Upper lobe of left lung (tissue), 6 donors: ENCODE measurements around the gene EML4. TPM values are rescaled to one million over a fixed set of nuclear protein-coding genes. Genes with fewer than 3 reads are reported as not detected.

ENCODE experiments used
- ATAC-seq, 2 donors: fragments of 200-7000 bp; cut with Tn5 transposase; one replicate each; pipeline ENCODE4 v1.9.1; 2022; ENCODE audit warnings: mild to moderate bottlenecking in 2 of 2, moderate library complexity in 2 of 2; ENCODE audit not compliant: low FRiP score in 2 of 2
- DNase-seq, 2 donors: peaks; one replicate each; pipeline ENCODE4 v3.0.0-alpha.2; 2019 to 2020
- H3K27ac ChIP-seq, 4 donors: fragments of 200-600 bp; sonication (generic); one replicate each; pipeline ENCODE4 v1.5.1; 2016 to 2019
- H3K27me3 ChIP-seq, 4 donors: fragments of 200-600 bp; sonication (generic); one replicate each; pipeline ENCODE4 v1.5.1; 2017 to 2019
- H3K36me3 ChIP-seq, 4 donors: fragments of 200-600 bp; sonication (generic); one replicate each; pipeline ENCODE4 v1.5.1; 2016 to 2019
- H3K4me1 ChIP-seq, 4 donors: fragments of 200-600 bp; sonication (generic); one replicate each; pipeline ENCODE4 v1.5.1; 2018 to 2019
- H3K4me3 ChIP-seq, 4 donors: fragments of 200-600 bp; sonication (generic); one replicate each; pipeline ENCODE4 v1.5.1; 2017 to 2019; ENCODE audit warnings: mild to moderate bottlenecking in 2 of 4, moderate library complexity in 1 of 4
- H3K9me3 ChIP-seq, 4 donors: fragments of 200-600 bp; sonication (generic); one replicate each; pipeline ENCODE4 v1.5.1; 2018 to 2019
- EP300 ChIP-seq, 4 donors: sonication (generic); formaldehyde crosslinking; IDR thresholded peaks; one replicate each; pipeline ENCODE4 v1.5.1; 2017; ENCODE audit warnings: antibody characterized with exemption in 4 of 4, control low read depth in 2 of 4
- POLR2A ChIP-seq, 4 donors: fragments of 450-650 bp; IDR thresholded peaks; one replicate each; pipeline ENCODE4 v1.5.1; 2016 to 2017; ENCODE audit warnings: antibody characterized with exemption in 4 of 4, mild to moderate bottlenecking in 2 of 4
- POLR2AphosphoS5 ChIP-seq, 2 donors: sonication (generic); formaldehyde crosslinking; IDR thresholded peaks; one replicate each; pipeline ENCODE4 v1.5.1; 2017; ENCODE audit warnings: antibody characterized with exemption in 2 of 2
- WGBS, 2 donors: methylation state at CpG; one replicate each; pipeline ENCODE4 v1.1.5; 2017 to 2018; 5-methylcytosine and 5-hydroxymethylcytosine counted together
- total RNA-seq, 6 donors: library from RNA; depleted of rRNA in 4 of 6; stranded (reverse); fragments of >200 nt in 4 of 6; gene quantifications; one replicate each; pipeline versions ENCODE4 v1.1.0 to v1.2.1, GENCODE V29; 2016 to 2021
- TF ChIP-seq, protein P1 (sequence below), 6 experiments: fragments of 450-650 bp in 4 of 6; fragments of 200-600 bp in 2 of 6; sonication (generic) in 2 of 6; IDR thresholded peaks; one replicate each; pipeline ENCODE4 v1.5.1; 2016 to 2019; ENCODE audit warnings: antibody characterized with exemption in 6 of 6
- donor health status: DM: no; HTN: no; CAD: no; lungs with moderate emphysema.
- donor health status: DM: no; HTN: yes; CAD: no; lungs with severe emphysema.

Gene EML4
- total RNA-seq, 6 donors from 2014 or later, result 42.7 to 96.9 (median 62.0) TPM

DNA sequence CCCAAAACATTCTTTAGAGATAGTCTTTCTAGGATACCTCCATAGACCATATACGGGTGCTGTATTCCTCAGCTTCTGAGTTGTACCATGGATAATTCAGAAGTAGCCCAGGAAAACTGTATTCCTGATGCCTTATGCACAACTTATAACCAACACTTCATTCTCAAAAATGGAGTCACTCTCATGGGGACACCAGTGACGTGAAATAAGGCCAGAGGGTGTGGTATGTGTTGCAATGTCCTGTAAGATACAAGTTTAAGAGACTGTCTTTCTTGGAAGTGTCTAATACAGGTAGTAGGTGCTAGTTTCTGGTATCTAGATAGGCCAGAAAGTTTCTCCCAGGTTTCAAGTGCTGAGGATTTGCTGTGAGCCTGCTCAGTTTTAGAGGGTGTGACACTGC lies 155.8 kb downstream of the EML4 start:
- Histone ChIP-seq H3K27ac (no peak overlapping the region), H3K4me1 (no peaks in the 10 kb centered on the region), H3K36me3 (peaks cover 0 to 43% (median 4%) of the 10 kb centered on the region in 4 donors), H3K4me3 (no peak overlapping the region), H3K9me3 (no peaks in the 10 kb centered on the region), H3K27me3 (no peaks in the 10 kb centered on the region)
- 73 to 76% methylated on average over 2 of the region's 2 CpGs for WGBS, 2 donors
- ATAC-seq (no peak), DNase-seq (no peak)
- TF ChIP-seq POLR2A (IDR thresholded peaks at IDR 0.05) (no peak), EP300 (IDR thresholded peaks at IDR 0.05) (no peak), POLR2AphosphoS5 (IDR thresholded peaks at IDR 0.05) (no peak)
- TF ChIP-seq, protein P1, sequence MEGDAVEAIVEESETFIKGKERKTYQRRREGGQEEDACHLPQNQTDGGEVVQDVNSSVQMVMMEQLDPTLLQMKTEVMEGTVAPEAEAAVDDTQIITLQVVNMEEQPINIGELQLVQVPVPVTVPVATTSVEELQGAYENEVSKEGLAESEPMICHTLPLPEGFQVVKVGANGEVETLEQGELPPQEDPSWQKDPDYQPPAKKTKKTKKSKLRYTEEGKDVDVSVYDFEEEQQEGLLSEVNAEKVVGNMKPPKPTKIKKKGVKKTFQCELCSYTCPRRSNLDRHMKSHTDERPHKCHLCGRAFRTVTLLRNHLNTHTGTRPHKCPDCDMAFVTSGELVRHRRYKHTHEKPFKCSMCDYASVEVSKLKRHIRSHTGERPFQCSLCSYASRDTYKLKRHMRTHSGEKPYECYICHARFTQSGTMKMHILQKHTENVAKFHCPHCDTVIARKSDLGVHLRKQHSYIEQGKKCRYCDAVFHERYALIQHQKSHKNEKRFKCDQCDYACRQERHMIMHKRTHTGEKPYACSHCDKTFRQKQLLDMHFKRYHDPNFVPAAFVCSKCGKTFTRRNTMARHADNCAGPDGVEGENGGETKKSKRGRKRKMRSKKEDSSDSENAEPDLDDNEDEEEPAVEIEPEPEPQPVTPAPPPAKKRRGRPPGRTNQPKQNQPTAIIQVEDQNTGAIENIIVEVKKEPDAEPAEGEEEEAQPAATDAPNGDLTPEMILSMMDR (IDR thresholded peaks at IDR 0.05), result no peak

DNA sequence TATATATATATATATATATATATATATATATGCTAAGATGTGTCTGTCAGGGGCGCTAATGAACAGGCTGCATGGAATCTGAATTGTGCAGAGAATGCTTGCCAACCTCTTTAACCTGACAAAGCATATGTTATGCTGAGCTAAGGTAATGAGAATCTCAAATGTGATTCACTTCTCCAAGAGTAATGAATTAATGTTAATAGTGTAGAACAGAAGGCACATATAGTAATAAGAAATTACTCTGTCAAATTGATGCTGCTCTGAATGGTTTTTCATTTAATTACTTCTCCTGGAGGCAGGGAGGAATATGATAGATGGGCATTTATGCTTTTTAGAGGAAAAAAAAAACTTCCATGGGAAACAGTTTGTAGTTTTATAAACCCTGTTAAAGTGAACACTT lies 156.5 kb downstream of the EML4 start:
- no peaks in the 10 kb centered on the region for H3K4me1 ChIP-seq
- no peak for TF ChIP-seq POLR2A (IDR thresholded peaks at IDR 0.05)
- no peak for TF ChIP-seq EP300 (IDR thresholded peaks at IDR 0.05)
- TF ChIP-seq, protein P1 (IDR thresholded peaks at IDR 0.05), result no peak
- TF ChIP-seq POLR2AphosphoS5 (IDR thresholded peaks at IDR 0.05), result no peak
- H3K27ac ChIP-seq, result no peak overlapping the region
- ATAC-seq, result no peak
- peaks cover 0 to 46% (median 7%) of the 10 kb centered on the region in 4 donors for H3K36me3 ChIP-seq
- WGBS, 2 donors, result 86 to 100% methylated on average over 1 of the region's 1 CpG
- no peak for DNase-seq
- no peak overlapping the region for H3K4me3 ChIP-seq
- no peaks in the 10 kb centered on the region for H3K27me3 ChIP-seq
- no peaks in the 10 kb centered on the region for H3K9me3 ChIP-seq

DNA sequence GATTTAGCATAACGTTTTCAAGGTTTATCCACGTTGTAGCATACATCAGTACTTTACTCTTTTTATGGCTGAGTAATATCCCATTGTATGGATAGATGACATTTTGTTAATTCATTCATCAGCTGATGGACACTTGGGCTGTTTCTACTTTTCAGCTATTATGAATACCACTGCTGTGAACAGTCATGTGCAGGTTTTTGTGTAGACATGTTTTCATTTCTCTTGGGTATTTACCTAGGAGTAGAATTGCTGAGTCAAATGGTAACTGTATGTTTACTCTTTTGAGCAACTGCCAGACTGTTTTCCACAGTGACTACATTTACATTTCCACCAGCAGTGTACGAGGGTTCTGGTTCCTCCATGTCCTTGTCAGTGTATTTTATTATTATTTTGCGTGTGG lies 158.0 kb downstream of the EML4 start:
- WGBS, 2 donors, result 76 to 80% methylated on average over 4 of the region's 4 CpGs

DNA sequence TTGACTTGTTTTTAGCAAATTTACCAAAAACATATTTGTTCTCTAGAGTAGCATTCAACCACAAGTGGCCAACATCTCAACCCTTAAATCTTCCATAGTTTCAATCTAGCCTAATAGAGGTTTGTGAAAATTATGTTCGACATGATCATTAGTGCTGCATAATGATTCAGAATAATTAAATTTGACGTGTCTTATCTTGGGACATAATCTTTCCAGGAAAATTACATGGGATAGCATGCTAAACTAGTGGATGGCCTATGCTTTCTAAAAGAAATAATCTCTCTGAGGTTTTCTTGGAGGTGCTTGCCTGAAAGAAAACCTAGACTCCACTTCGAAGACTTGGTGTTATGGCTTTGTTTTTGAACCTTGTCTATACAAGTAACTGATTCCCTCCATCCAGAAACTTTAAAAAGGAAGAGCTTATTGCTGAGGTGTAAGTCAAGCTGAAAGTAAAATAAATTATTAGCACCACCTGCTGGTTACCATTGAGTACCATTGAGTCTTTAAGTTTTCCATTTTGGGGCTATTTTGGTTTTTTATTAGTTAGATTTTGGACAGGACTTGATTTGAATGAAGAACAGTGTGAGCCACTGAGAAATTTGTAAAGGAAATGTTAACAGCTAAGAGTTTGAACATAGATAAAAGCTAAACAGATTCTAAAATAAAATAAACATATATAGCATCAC lies 159.1 kb downstream of the EML4 start:
- ATAC-seq (no peak), DNase-seq (no peak)
- Histone ChIP-seq H3K36me3 (peaks cover 0 to 65% (median 21%) of the 10 kb centered on the region in 4 donors), H3K27ac (no peak overlapping the region), H3K4me1 (no peaks in the 10 kb centered on the region), H3K27me3 (no peaks in the 10 kb centered on the region), H3K9me3 (no peaks in the 10 kb centered on the region), H3K4me3 (no peak overlapping the region)
- no peak for TF ChIP-seq POLR2A (IDR thresholded peaks at IDR 0.05)
- TF ChIP-seq, protein P1 (IDR thresholded peaks at IDR 0.05), result peak in 4 of 6 experiments; percentile 12 to 37 (median 29)
- WGBS, 2 donors, result 66 to 83% methylated on average over 3 of the region's 3 CpGs

More for the DNA sequence above, 158.0 kb downstream of the EML4 start:
- TF ChIP-seq, protein P1 (IDR thresholded peaks at IDR 0.05), result no peak
- TF ChIP-seq EP300 (IDR thresholded peaks at IDR 0.05) (no peak), POLR2AphosphoS5 (IDR thresholded peaks at IDR 0.05) (no peak), POLR2A (IDR thresholded peaks at IDR 0.05) (no peak)
- peaks cover 0 to 53% (median 16%) of the 10 kb centered on the region in 4 donors for H3K36me3 ChIP-seq
- no peaks in the 10 kb centered on the region for H3K9me3 ChIP-seq
- DNase-seq (no peak), ATAC-seq (no peak)
- no peaks in the 10 kb centered on the region for H3K4me1 ChIP-seq
- H3K27ac ChIP-seq, result no peak overlapping the region
- H3K27me3 ChIP-seq, result no peaks in the 10 kb centered on the region
- no peak overlapping the region for H3K4me3 ChIP-seq

DNA sequence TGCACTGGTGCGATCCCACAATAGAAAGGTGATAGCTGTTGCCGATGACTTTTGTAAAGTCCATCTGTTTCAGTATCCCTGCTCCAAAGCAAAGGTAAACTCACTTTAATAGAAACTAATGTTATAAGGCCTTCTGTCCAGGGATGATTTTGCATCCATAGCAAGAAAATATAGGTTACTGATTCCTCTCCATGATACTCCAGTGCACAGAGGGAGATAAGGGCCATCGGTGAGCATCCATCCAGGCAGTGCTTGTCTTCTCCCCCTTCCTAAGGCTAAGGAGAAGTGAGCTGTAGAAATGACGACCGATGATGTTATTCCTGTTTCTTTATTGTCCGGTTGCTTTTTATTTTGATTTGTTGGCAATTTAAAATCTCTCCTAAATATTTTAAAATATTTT lies 159.8 kb downstream of the EML4 start:
- Histone ChIP-seq H3K27ac (no peak overlapping the region), H3K9me3 (no peaks in the 10 kb centered on the region), H3K36me3 (peaks cover 0 to 71% (median 21%) of the 10 kb centered on the region in 4 donors), H3K4me1 (no peaks in the 10 kb centered on the region), H3K4me3 (no peak overlapping the region), H3K27me3 (no peaks in the 10 kb centered on the region)
- ATAC-seq, result no peak
- TF ChIP-seq POLR2AphosphoS5 (IDR thresholded peaks at IDR 0.05), result no peak
- TF ChIP-seq, protein P1 (IDR thresholded peaks at IDR 0.05), result no peak
- TF ChIP-seq EP300 (IDR thresholded peaks at IDR 0.05), result no peak
- no peak for TF ChIP-seq POLR2A (IDR thresholded peaks at IDR 0.05)
- WGBS, 2 donors, result 93 to 95% methylated on average over 6 of the region's 6 CpGs
- DNase-seq, result no peak
